IMR-90 (cell line): ENCODE data around the gene OR7A5. TPM values are rescaled to one million over a fixed set of nuclear protein-coding genes. Genes with fewer than 3 reads are reported as not detected.

Experiments
- ATAC-seq: fragments of 200-7000 bp; cut with Tn5 transposase; 2 replicates; pipeline ENCODE4 v1.9.1; 2020; ENCODE audit warnings: low read depth, mild to moderate bottlenecking, moderate library complexity
- BruUV-seq: library from RNA; stranded (reverse); fragments of 400-500 nt; replicated peaks from 2 replicates; lab custom pipeline; 2021; lab: Mats Ljungman, UMichigan
- CTCF ChIA-PET: fragments of 300-600 bp; formaldehyde crosslinking; extraction: SDS; loops from one replicate; lab custom pipeline; 2021; ENCODE audit warnings: antibody characterized with exemption; lab: Yijun Ruan, JAX
- POLR2A ChIA-PET: fragments of 300-600 bp; sonication (Branson Sonifier 250); formaldehyde crosslinking; loops from one replicate; lab custom pipeline; 2022; ENCODE audit warnings: antibody characterized with exemption; ENCODE audit not compliant: unreplicated experiment; lab: Charles Lee
- DNase-seq: peaks from one replicate; pipeline ENCODE4 v3.0.0; 2013
- H2AFZ ChIP-seq: replicated peaks from 2 replicates; pipeline ENCODE3; 2013; ENCODE audit warnings: low read length, mild to moderate bottlenecking; ENCODE audit not compliant: poor library complexity
- H2AK5ac ChIP-seq: 2 replicates; pipeline ENCODE4 v1.6.1; 2013; ENCODE audit warnings: low read depth, low read length, inconsistent platforms
- H2AK9ac ChIP-seq: replicated peaks from 2 replicates; pipeline ENCODE3; 2013; ENCODE audit warnings: mild to moderate bottlenecking, low read depth, low read length, moderate library complexity; ENCODE audit not compliant: poor library complexity
- H2BK120ac ChIP-seq: 2 replicates; pipeline ENCODE4 v1.6.1; 2013; ENCODE audit warnings: low read depth, low read length, inconsistent platforms
- H2BK15ac ChIP-seq: 3 replicates; pipeline ENCODE4 v1.6.1; 2013; ENCODE audit warnings: low read depth, low read length, inconsistent platforms
- H2BK20ac ChIP-seq: 2 replicates; pipeline ENCODE4 v1.6.1; 2013; ENCODE audit warnings: low read depth, mild to moderate bottlenecking, inconsistent platforms, low read length, moderate library complexity
- H2BK5ac ChIP-seq: 2 replicates; pipeline ENCODE4 v1.6.1; 2013; ENCODE audit warnings: mild to moderate bottlenecking, low read depth, low read length, inconsistent platforms; ENCODE audit not compliant: poor library complexity, severe bottlenecking
- H3K14ac ChIP-seq: replicated peaks from 2 replicates; pipeline ENCODE4 v1.6.1; 2013; ENCODE audit warnings: low read depth, low read length, inconsistent platforms
- H3K18ac ChIP-seq: 2 replicates; pipeline ENCODE4 v1.6.1; 2013; ENCODE audit warnings: low read depth, low read length, control low read depth
- H3K23ac ChIP-seq: 2 replicates; pipeline ENCODE4 v1.6.1; 2013; ENCODE audit warnings: low read depth, low read length, inconsistent platforms
- H3K27ac ChIP-seq: 2 replicates; pipeline ENCODE4 v1.5.1; 2013; ENCODE audit warnings: mild to moderate bottlenecking, control low read depth, low read length; ENCODE audit not compliant: insufficient read depth
- H3K27me3 ChIP-seq: 2 replicates; pipeline ENCODE4 v1.6.1; 2013; ENCODE audit warnings: low read length; ENCODE audit not compliant: control insufficient read depth, insufficient read depth
- H3K36me3 ChIP-seq: 2 replicates; pipeline ENCODE4 v1.6.1; 2013; ENCODE audit warnings: low read length, mixed read lengths; ENCODE audit not compliant: control insufficient read depth, insufficient read depth
- H3K4ac ChIP-seq: 2 replicates; pipeline ENCODE4 v1.6.1; 2013; ENCODE audit warnings: low read depth, low read length, inconsistent platforms
- H3K4me1 ChIP-seq: 2 replicates; pipeline ENCODE4 v1.6.1; 2013; ENCODE audit warnings: low read length, mixed read lengths; ENCODE audit not compliant: control insufficient read depth, insufficient read depth
- H3K4me2 ChIP-seq: 2 replicates; pipeline ENCODE4 v1.6.1; 2013; ENCODE audit warnings: low read depth, mild to moderate bottlenecking, control low read depth, low read length, moderate library complexity
- H3K4me3 ChIP-seq: 2 replicates; pipeline ENCODE4 v1.5.1; 2013; ENCODE audit warnings: low read depth, mild to moderate bottlenecking, control low read depth, low read length, moderate library complexity; ENCODE audit not compliant: insufficient read depth
- H3K56ac ChIP-seq: 2 replicates; pipeline ENCODE4 v1.6.1; 2013; ENCODE audit warnings: low read length, inconsistent platforms; ENCODE audit not compliant: insufficient read depth; ENCODE audit errors: extremely low read depth
- H3K79me1 ChIP-seq, 2 experiments: 2 replicates each; pipeline ENCODE4 v1.6.1; 2013; ENCODE audit warnings: low read length in 2 of 2, inconsistent platforms in 1 of 2, low read depth in 1 of 2
- H3K9ac ChIP-seq: 2 replicates; pipeline ENCODE4 v1.6.1; 2013; ENCODE audit warnings: low read depth, low read length, control low read depth
- H3K9me1 ChIP-seq: 2 replicates; pipeline ENCODE4 v1.6.1; 2013; ENCODE audit warnings: low read length, inconsistent platforms; ENCODE audit not compliant: insufficient read depth
- H3K9me3 ChIP-seq: 2 replicates; pipeline ENCODE4 v1.6.1; 2013; ENCODE audit warnings: low read length; ENCODE audit not compliant: control insufficient read depth, insufficient read depth
- H4K20me1 ChIP-seq: 2 replicates; pipeline ENCODE4 v1.6.1; 2013; ENCODE audit warnings: low read length, inconsistent platforms; ENCODE audit not compliant: insufficient read depth
- H4K5ac ChIP-seq: 2 replicates; pipeline ENCODE4 v1.6.1; 2013; ENCODE audit warnings: mild to moderate bottlenecking, low read depth, low read length, control low read depth
- H4K8ac ChIP-seq, 2 experiments: 2 replicates each; pipeline ENCODE4 v1.6.1; 2013; ENCODE audit warnings: low read depth in 2 of 2, low read length in 2 of 2, control low read depth in 1 of 2, inconsistent platforms in 1 of 2
- H4K91ac ChIP-seq: 2 replicates; pipeline ENCODE4 v1.6.1; 2013; ENCODE audit warnings: low read depth, low read length, inconsistent platforms; ENCODE audit not compliant: insufficient read depth
- CEBPB ChIP-seq: IDR thresholded peaks from 2 replicates; pipeline ENCODE4 v1.6.1; 2012; ENCODE audit warnings: low read depth, low read length, improper control_type of control experiment
- CHD1 ChIP-seq: IDR thresholded peaks from 2 replicates; pipeline ENCODE4 v1.6.1; 2012; ENCODE audit warnings: low read depth, low read length, improper control_type of control experiment
- FOS ChIP-seq: fragments of 150-350 bp; IDR thresholded peaks from 2 replicates; pipeline ENCODE4 v1.6.1; 2016; ENCODE audit warnings: low read depth, low read length
- MAFK ChIP-seq: IDR thresholded peaks from 2 replicates; pipeline ENCODE4 v1.6.1; 2012; ENCODE audit warnings: low read depth, low read length, improper control_type of control experiment
- MXI1 ChIP-seq: IDR thresholded peaks from 2 replicates; pipeline ENCODE4 v1.6.1; 2012; ENCODE audit warnings: low read depth, mild to moderate bottlenecking, low read length, moderate library complexity, borderline replicate concordance
- POLR2A ChIP-seq: IDR thresholded peaks from 2 replicates; pipeline ENCODE4 v1.6.1; 2012; ENCODE audit warnings: mild to moderate bottlenecking, low read depth, low read length
- RAD21 ChIP-seq: IDR thresholded peaks from 2 replicates; pipeline ENCODE4 v1.6.1; 2012; ENCODE audit warnings: low read length, improper control_type of control experiment
- RCOR1 ChIP-seq: IDR thresholded peaks from 2 replicates; pipeline ENCODE4 v1.6.1; 2012; ENCODE audit warnings: mild to moderate bottlenecking, low read length, improper control_type of control experiment; ENCODE audit not compliant: insufficient replicate concordance
- RFX5 ChIP-seq: IDR thresholded peaks from 2 replicates; pipeline ENCODE4 v1.8.0; 2012; ENCODE audit warnings: low read depth, mild to moderate bottlenecking, low read length, moderate library complexity
- USF2 ChIP-seq: fragments of 150-350 bp; IDR thresholded peaks from 2 replicates; pipeline ENCODE4 v1.6.1; 2017; ENCODE audit warnings: mild to moderate bottlenecking, antibody characterized with exemption, low read length, low read depth
- WGBS, 2 experiments: methylation state at CpG; one replicate each; pipeline versions ENCODE4 v1.1.5 to v1.1.7; 2013; ENCODE audit warnings: missing lambda C conversion rate in 2 of 2; ENCODE audit not compliant: insufficient read length in 1 of 2; ENCODE audit errors: extremely low coverage in 2 of 2; 5-methylcytosine and 5-hydroxymethylcytosine counted together
- dilution Hi-C: fragments of 300-500 bp; cut with HindIII; formaldehyde crosslinking; loops from one replicate; pipeline ENCODE4 v1.14.3; 2018; ENCODE audit warnings: low sequenced_read_pairs; ENCODE audit not compliant: unreplicated experiment
- in situ Hi-C: fragments of 300-500 bp; cut with MboI; formaldehyde crosslinking; loops from 3 replicates; pipeline ENCODE4 v1.14.3; 2019; ENCODE audit warnings: low sequenced_read_pairs, inconsistent platforms, mixed read lengths
- intact Hi-C: fragments of 100-400 bp; cut with micrococcal nuclease; formaldehyde crosslinking; loops from 2 replicates; pipeline ENCODE4 v1.10.0; 2022
- polyA plus RNA-seq, 3 experiments: library from polyadenylated mRNA; depleted of rRNA; stranded (reverse); fragments of >200 nt; gene quantifications; 2 replicates each; pipeline ENCODE4 v1.2.3, GENCODE V29; 2012; ENCODE audit warnings: low replicate concordance in 1 of 3
- total RNA-seq: library from RNA; depleted of rRNA; stranded (reverse); fragments of >200 nt; gene quantifications from 2 replicates; pipeline ENCODE4 v1.2.3, GENCODE V29; 2012

The OR7A5 gene
- total and polyA plus RNA-seq, 2 of the 4 experiments (the other 2 are of a cell fraction): not detected

GRCh38 chr19:14796021-14796420 is 39.0 kb downstream of the OR7A5 start:
- intact Hi-C loops (no loop called here), dilution Hi-C loops (no loop called here), in situ Hi-C loops (no loop called here)
- Histone ChIP-seq H2AFZ (no peak overlapping the region), H2AK9ac (no peak overlapping the region), H2BK20ac (no peak overlapping the region), H3K36me3 (no peaks in the 10 kb centered on the region), H3K79me1 (no peaks in the 10 kb centered on the region), H3K4me1 (no peaks in the 10 kb centered on the region), H2AK5ac (no peak overlapping the region), H3K9me3 (0 out of 2 replicates have a peak, but pooled peaks cover 2% of the 10 kb centered on the region), H3K9ac (no peak overlapping the region), H3K4ac (no peak overlapping the region), H4K8ac (no peak overlapping the region), H3K9me1 (no peaks in the 10 kb centered on the region), H3K23ac (no peak overlapping the region), H3K27ac (no peak overlapping the region), H3K18ac (no peak overlapping the region), H2BK120ac (no peak overlapping the region), H3K14ac (no peak overlapping the region), H3K4me3 (no peak overlapping the region), H4K91ac (no peak overlapping the region), H3K56ac (no peak overlapping the region), H4K5ac (no peak overlapping the region), H4K20me1 (no peaks in the 10 kb centered on the region), H2BK15ac (no peak overlapping the region), H3K27me3 (no peaks in the 10 kb centered on the region), H3K4me2 (no peak overlapping the region), H2BK5ac (no peak overlapping the region)
- POLR2A ChIA-PET: no interaction called here
- BruUV-seq: no TSS peak
- no peak for TF ChIP-seq POLR2A
- no peak for TF ChIP-seq FOS
- no peak for TF ChIP-seq RFX5
- TF ChIP-seq MXI1: no peak
- TF ChIP-seq USF2: no peak
- no peak for TF ChIP-seq RAD21
- no peak for TF ChIP-seq CHD1
- no peak for TF ChIP-seq CEBPB
- no peak for TF ChIP-seq RCOR1
- TF ChIP-seq MAFK: no peak
- ATAC-seq (no peak), DNase-seq (no peak)
- CTCF ChIA-PET: interaction anchor here (0.6 kb wide), 1 partner anchor 365 kb away, joined by 5 read pairs; no protein-coding TSS in a partner anchor
- 82% methylated on average over 3 of the region's 11 CpGs; no CpG with 5 or more reads in 1 of the 2 experiments for WGBS, 2 experiments
